CD14-positive monocyte (primary cell): ENCODE measurements around the gene RNF13. TPM values are rescaled to one million over a fixed set of nuclear protein-coding genes. Genes with fewer than 3 reads are reported as not detected.

Experiments used
- DNase-seq, 3 donors: peaks; one replicate each; pipeline ENCODE4 v3.0.0-alpha.2; 2011 to 2022
- H2AFZ ChIP-seq: 2 replicates; pipeline ENCODE4 v1.6.0; 2012; ENCODE audit warnings: mild to moderate bottlenecking, low read depth, low read length, inconsistent platforms; ENCODE audit not compliant: insufficient read depth, poor library complexity, severe bottlenecking
- H3K27ac ChIP-seq, 2 donors: 1 replicate in 1 of 2; 2 replicates in 1 of 2; pipeline ENCODE4 v1.5.1; 2012 to 2013; ENCODE audit warnings: low read length in 2 of 2, control low read depth in 1 of 2, inconsistent platforms in 1 of 2, low read depth in 1 of 2, mild to moderate bottlenecking in 1 of 2
- H3K27me3 ChIP-seq, 2 donors: one replicate each; pipeline versions ENCODE4 v1.6.0 to v1.6.1; 2011 to 2013; ENCODE audit warnings: low read length in 2 of 2; ENCODE audit not compliant: control insufficient read depth in 2 of 2, insufficient read depth in 2 of 2
- H3K36me3 ChIP-seq, 2 donors: replicated peaks in 1 of 2; 1 replicate in 1 of 2; 2 replicates in 1 of 2; pipeline versions ENCODE4 v1.5.1 to v1.6.1; 2012 to 2013; ENCODE audit warnings: low read length in 2 of 2, control low read depth in 1 of 2, inconsistent platforms in 1 of 2, mild to moderate bottlenecking in 1 of 2; ENCODE audit not compliant: insufficient read depth in 2 of 2, control insufficient read depth in 1 of 2
- H3K4me1 ChIP-seq, 2 donors: 1 replicate in 1 of 2; 2 replicates in 1 of 2; pipeline versions ENCODE4 v1.5.1 to v1.6.1; 2012 to 2013; ENCODE audit warnings: low read length in 2 of 2, control low read depth in 1 of 2, inconsistent platforms in 1 of 2, mild to moderate bottlenecking in 1 of 2, moderate library complexity in 1 of 2; ENCODE audit not compliant: insufficient read depth in 2 of 2, control insufficient read depth in 1 of 2
- H3K4me2 ChIP-seq: replicated peaks from 2 replicates; pipeline ENCODE3; 2012; ENCODE audit warnings: low read length, moderate library complexity, mild to moderate bottlenecking; ENCODE audit not compliant: poor library complexity, severe bottlenecking; ENCODE audit errors: extremely low read depth
- H3K4me3 ChIP-seq, 3 experiments: fragments of 200-600 bp in 1 of 3; sonication (generic) in 1 of 3; replicated peaks in 1 of 3; 1 replicate in 2 of 3; 2 replicates in 1 of 3; pipeline ENCODE4 v1.5.1; 2011 to 2013; ENCODE audit warnings: low read length in 3 of 3, mild to moderate bottlenecking in 3 of 3, control low read depth in 2 of 3, low read depth in 2 of 3, inconsistent platforms in 1 of 3, moderate library complexity in 1 of 3
- H3K79me2 ChIP-seq: 2 replicates; pipeline ENCODE4 v1.6.0; 2012; ENCODE audit warnings: mild to moderate bottlenecking, control low read depth, inconsistent platforms, low read length, moderate library complexity; ENCODE audit not compliant: insufficient read depth
- H3K9ac ChIP-seq: 2 replicates; pipeline ENCODE4 v1.6.0; 2017; ENCODE audit warnings: low read length, mild to moderate bottlenecking; ENCODE audit not compliant: insufficient read depth, poor library complexity, severe bottlenecking
- H3K9me3 ChIP-seq, 2 donors: replicated peaks in 1 of 2; 1 replicate in 1 of 2; 2 replicates in 1 of 2; pipeline versions ENCODE4 v1.5.1 to v1.6.1; 2012 to 2013; ENCODE audit warnings: low read length in 2 of 2, control low read depth in 1 of 2; ENCODE audit not compliant: control insufficient read depth in 1 of 2, insufficient read depth in 1 of 2
- H4K20me1 ChIP-seq: 2 replicates; pipeline ENCODE4 v1.6.0; 2012; ENCODE audit warnings: mild to moderate bottlenecking, low read length, control low read depth, moderate library complexity; ENCODE audit not compliant: insufficient read depth
- H3K27ac Mint-ChIP-seq, 7 donors: one replicate each; pipeline ENCODE4 v1.8.0; 2020; ENCODE audit warnings: mild to moderate bottlenecking in 7 of 7, mixed read lengths in 7 of 7, moderate library complexity in 6 of 7, inconsistent platforms in 2 of 7
- H3K27me3 Mint-ChIP-seq, 3 donors: one replicate each; pipeline ENCODE4 v1.8.0; 2021 to 2022; ENCODE audit warnings: low read depth in 3 of 3, mild to moderate bottlenecking in 3 of 3, mixed read lengths in 3 of 3, moderate library complexity in 3 of 3, inconsistent platforms in 1 of 3
- H3K36me3 Mint-ChIP-seq, 2 donors: one replicate each; pipeline ENCODE4 v1.8.0; 2020; ENCODE audit warnings: mixed read lengths in 2 of 2, inconsistent platforms in 1 of 2, mild to moderate bottlenecking in 1 of 2
- H3K4me1 Mint-ChIP-seq: one replicate; pipeline ENCODE4 v1.8.0; 2020; ENCODE audit warnings: mild to moderate bottlenecking, mixed read lengths
- H3K4me3 Mint-ChIP-seq, 2 donors: one replicate each; pipeline ENCODE4 v1.8.0; 2020; ENCODE audit warnings: mild to moderate bottlenecking in 2 of 2, mixed read lengths in 2 of 2, moderate library complexity in 1 of 2
- H3K9me3 Mint-ChIP-seq, 7 donors: one replicate each; pipeline ENCODE4 v1.8.0; 2020 to 2022; ENCODE audit warnings: mixed read lengths in 7 of 7, mild to moderate bottlenecking in 6 of 7, moderate library complexity in 6 of 7, inconsistent platforms in 2 of 7
- CTCF ChIP-seq: fragments of 200-600 bp; IDR thresholded peaks from one replicate; pipeline ENCODE4 v1.8.0; 2022; ENCODE audit warnings: antibody characterized with exemption, mild to moderate bottlenecking
- WGBS: methylation state at CpG from one replicate; pipeline ENCODE4 v1.1.5; 2013; ENCODE audit warnings: missing lambda C conversion rate; ENCODE audit not compliant: insufficient coverage; 5-methylcytosine and 5-hydroxymethylcytosine counted together
- intact Hi-C, 2 donors: fragments of 100-400 bp; cut with micrococcal nuclease; formaldehyde crosslinking; loops; one replicate each; pipeline versions ENCODE4 v1.15.0 to v1.15.1; 2023
- polyA plus RNA-seq, 3 donors: library from polyadenylated mRNA; depleted of rRNA in 1 of 3; unstranded in 2 of 3; stranded (reverse) in 1 of 3; fragments of 300-500 nt in 2 of 3; fragments of >200 nt in 1 of 3; fragmentation: Illumina TruSeq in 2 of 3; gene quantifications; 1 replicate in 2 of 3; 2 replicates in 1 of 3; pipeline ENCODE4 v1.2.3, GENCODE V29; 2012 to 2021

Gene RNF13
- polyA plus RNA-seq, 3 donors, result 95.4 to 481 (median 462) TPM

GRCh38 chr3:149801639-149802038, 11.4 kb upstream of the RNF13 start:
- no peak for DNase-seq
- H3K4me3 ChIP-seq, result no peak overlapping the region
- Mint-ChIP-seq H3K4me3 (no peak overlapping the region), H3K27me3 (peaks cover 0 to 2% (median under 1%) of the 10 kb centered on the region in 3 donors), H3K36me3 (no peaks in the 10 kb centered on the region), H3K27ac (no peak overlapping the region), H3K9me3 (peaks cover 0 to 8% (median 3%) of the 10 kb centered on the region in 7 donors), H3K4me1 (peaks cover 24% of the 10 kb centered on the region)
- no peaks in the 10 kb centered on the region for H3K27me3 ChIP-seq
- no peak overlapping the region for H3K9ac ChIP-seq
- H2AFZ ChIP-seq, result no peak overlapping the region
- TF ChIP-seq CTCF, result no peak
- intact Hi-C loops, result no loop called here
- H3K79me2 ChIP-seq, result no peaks in the 10 kb centered on the region
- peaks cover 0 to 8% of the 10 kb centered on the region in 2 donors for H3K4me1 ChIP-seq
- H3K27ac ChIP-seq, result no peak overlapping the region
- WGBS, result 92% methylated on average over 2 of the region's 5 CpGs
- H3K4me2 ChIP-seq, result no peak overlapping the region
- no peaks in the 10 kb centered on the region for H3K9me3 ChIP-seq
- H3K36me3 ChIP-seq, result no peaks in the 10 kb centered on the region
- H4K20me1 ChIP-seq, result no peaks in the 10 kb centered on the region

- Histone ChIP-seq H3K27ac (no peak overlapping the region), H3K27me3 (no peaks in the 10 kb centered on the region), H2AFZ (no peak overlapping the region), H3K4me1 (peaks cover 3 to 17% of the 10 kb centered on the region in 2 donors), H3K9ac (no peak overlapping the region), H4K20me1 (no peaks in the 10 kb centered on the region), H3K36me3 (no peaks in the 10 kb centered on the region), H3K4me2 (no peak overlapping the region), H3K4me3 (no peak overlapping the region), H3K9me3 (no peaks in the 10 kb centered on the region), H3K79me2 (no peaks in the 10 kb centered on the region)
- no CpG with 5 or more reads among the region's 2 CpGs for WGBS
- Mint-ChIP-seq H3K36me3 (no peaks in the 10 kb centered on the region), H3K27me3 (peaks cover 0 to 5% (median 2%) of the 10 kb centered on the region in 3 donors), H3K27ac (no peak overlapping the region), H3K9me3 (peaks cover 0 to 3% (median 1%) of the 10 kb centered on the region in 7 donors), H3K4me3 (no peak overlapping the region), H3K4me1 (peaks cover 17% of the 10 kb centered on the region)
- DNase-seq, result no peak
- intact Hi-C loops, result loop anchor here in 1 of 2 donors (5.0 kb wide), 2 partner anchors 34 to 54 kb away; partner anchors contain the start of gene COMMD2
- no peak for TF ChIP-seq CTCF
Measured at GRCh38 chr3:149806171-149806778, 6.7 kb upstream of the RNF13 start.
